GM18505 (cell line): ENCODE results near the gene SIRT7.

Experiments used
- ATAC-seq: cut with Tn5 transposase; IDR thresholded peaks from one replicate; pipeline ENCODE4 v1.9.1; 2021; ENCODE audit not compliant: unreplicated experiment
- POLR2A ChIP-seq: IDR thresholded peaks from 4 replicates; pipeline ENCODE4 v1.6.1; 2011; ENCODE audit warnings: borderline replicate concordance; ENCODE audit not compliant: insufficient read depth, insufficient read length; ENCODE audit errors: extremely low read depth

The SIRT7 gene, protein sequence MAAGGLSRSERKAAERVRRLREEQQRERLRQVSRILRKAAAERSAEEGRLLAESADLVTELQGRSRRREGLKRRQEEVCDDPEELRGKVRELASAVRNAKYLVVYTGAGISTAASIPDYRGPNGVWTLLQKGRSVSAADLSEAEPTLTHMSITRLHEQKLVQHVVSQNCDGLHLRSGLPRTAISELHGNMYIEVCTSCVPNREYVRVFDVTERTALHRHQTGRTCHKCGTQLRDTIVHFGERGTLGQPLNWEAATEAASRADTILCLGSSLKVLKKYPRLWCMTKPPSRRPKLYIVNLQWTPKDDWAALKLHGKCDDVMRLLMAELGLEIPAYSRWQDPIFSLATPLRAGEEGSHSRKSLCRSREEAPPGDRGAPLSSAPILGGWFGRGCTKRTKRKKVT

GRCh38 chr17:81917565-81918332, at the start of gene SIRT7:
Gene SIRT7, minus strand, starts transcription at chr17:81918176. Its CDS starts 45 bp downstream, at chr17:81918131.
- TF ChIP-seq POLR2A = peak; percentile 91
- peak; percentile 68 for ATAC-seq

DNA sequence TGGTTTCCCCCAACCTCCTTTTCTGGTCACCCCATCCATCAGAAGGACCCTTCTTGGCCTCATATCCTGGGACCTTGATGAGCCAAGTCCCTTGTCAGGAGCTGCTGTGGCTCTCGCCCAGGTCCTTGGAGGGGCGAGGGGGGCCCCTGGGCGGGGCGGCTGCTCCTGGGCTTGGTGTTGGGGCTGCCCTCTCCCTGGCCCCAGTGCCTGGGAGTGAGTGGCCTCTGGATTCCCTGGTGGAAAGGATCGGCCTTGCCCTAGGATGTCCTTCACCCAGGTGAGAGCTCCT, 49.2 kb upstream of the SIRT7 start:
- no peak for TF ChIP-seq POLR2A
- no peak for ATAC-seq

DNA sequence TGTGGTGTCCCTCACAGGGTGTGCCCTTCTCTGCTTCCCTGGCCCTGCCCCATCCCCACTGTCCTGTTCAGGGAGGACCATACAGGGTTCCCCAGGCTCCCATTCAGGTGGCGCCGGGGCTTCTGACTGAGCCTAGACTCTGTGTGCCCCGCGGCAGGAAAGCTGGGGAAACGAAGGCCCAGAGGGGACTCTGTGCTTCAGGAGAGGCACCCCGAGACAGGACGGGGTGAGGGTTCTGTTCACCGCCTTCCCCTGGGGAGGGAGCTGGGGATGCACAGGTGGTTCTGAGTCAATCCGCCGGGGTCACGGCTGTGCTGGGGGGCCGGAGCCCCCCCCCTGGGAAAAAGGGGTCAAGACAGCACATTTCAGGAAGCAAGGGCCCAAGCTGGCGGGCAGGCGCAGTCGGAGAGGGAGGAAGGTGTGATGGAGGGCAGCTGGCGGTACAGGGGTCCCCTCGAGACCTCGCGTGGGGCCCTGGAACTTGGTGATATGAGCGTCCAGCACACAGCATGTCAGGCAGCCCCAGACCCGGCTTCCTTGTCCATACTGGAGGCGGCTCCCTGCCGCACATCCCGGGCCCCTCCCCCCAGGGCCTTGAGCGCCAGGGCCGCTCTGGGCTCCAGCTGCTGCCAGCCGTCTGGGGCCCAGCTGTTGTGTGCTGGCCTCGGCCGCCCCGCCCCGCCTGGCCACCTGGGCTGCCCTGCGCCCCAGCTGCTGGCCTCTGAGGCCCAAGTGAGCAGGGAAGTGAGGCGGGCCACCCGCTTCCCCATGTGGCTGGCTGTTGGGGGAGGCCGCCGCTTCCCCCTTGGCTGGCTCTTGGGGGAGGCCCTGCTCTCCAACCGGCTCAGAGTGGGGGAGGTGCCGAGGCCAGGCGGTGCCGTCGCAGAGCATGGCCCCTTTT, 48.6 kb upstream of the SIRT7 start:
- TF ChIP-seq POLR2A = no peak
- no peak for ATAC-seq

- no peak for TF ChIP-seq POLR2A
- ATAC-seq = no peak
These were observed 46.3 kb upstream of the SIRT7 start for GRCh38 chr17:81964081-81964849.

- TF ChIP-seq POLR2A = no peak
- ATAC-seq = no peak
These were observed 44.8 kb upstream of the SIRT7 start for GRCh38 chr17:81962499-81963441.

DNA sequence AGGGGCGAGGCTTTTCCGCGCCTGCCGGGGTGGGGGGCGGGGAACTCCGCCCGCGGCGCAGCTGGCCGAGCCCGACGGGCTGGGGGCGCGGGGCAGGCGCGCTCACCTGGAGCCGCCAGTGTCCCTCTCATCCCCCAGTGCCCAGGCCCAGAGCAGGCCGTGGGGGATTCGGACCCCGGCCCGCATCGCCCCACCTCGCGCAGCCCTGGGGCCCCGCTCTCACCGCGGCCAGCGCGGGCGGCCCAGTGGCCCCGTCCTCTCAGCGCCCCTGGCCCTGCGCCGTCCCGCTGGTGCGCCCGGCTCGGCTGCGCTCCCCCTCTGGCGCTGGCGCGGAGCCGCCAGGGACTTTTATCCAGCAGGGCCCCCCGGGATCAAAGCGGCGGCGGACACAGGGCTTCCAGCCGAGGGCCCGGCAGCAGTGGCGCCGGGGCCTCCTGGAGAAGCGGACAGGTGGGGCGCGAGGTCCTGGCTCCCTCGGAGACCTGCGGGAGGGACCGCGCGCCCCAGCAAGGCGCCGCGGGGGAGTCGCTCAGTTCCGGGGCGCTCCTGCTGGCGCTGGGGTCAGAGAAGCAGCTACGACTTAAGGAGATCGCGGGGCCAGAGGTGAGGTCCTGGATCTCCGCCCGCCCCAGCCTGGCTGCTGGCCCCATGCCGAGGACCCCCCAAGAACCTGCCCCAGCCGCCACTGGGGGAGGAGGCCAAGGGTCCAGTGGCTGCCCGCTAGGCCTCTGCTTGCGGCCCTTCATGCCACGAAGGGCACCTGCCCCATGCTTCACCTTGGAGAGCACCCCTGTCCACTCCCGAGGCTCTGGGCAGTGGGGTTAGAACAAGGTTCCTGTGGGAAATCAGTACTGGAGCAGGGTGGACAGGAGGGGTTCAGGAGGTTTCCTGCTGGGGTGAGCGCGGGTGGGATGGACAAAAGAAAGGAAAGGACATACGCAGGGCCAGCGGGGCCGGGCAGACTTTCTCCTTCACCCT, 43.8 kb upstream of the SIRT7 start:
- ATAC-seq = no peak
- TF ChIP-seq POLR2A = no peak

GRCh38 chr17:81961087-81961511, 43.1 kb upstream of the SIRT7 start, which contains the start of gene NOTUM:
Gene NOTUM, minus strand, starts transcription at chr17:81961187. Its CDS starts 278 bp downstream, at chr17:81960909.
- TF ChIP-seq POLR2A = no peak
- no peak for ATAC-seq

DNA sequence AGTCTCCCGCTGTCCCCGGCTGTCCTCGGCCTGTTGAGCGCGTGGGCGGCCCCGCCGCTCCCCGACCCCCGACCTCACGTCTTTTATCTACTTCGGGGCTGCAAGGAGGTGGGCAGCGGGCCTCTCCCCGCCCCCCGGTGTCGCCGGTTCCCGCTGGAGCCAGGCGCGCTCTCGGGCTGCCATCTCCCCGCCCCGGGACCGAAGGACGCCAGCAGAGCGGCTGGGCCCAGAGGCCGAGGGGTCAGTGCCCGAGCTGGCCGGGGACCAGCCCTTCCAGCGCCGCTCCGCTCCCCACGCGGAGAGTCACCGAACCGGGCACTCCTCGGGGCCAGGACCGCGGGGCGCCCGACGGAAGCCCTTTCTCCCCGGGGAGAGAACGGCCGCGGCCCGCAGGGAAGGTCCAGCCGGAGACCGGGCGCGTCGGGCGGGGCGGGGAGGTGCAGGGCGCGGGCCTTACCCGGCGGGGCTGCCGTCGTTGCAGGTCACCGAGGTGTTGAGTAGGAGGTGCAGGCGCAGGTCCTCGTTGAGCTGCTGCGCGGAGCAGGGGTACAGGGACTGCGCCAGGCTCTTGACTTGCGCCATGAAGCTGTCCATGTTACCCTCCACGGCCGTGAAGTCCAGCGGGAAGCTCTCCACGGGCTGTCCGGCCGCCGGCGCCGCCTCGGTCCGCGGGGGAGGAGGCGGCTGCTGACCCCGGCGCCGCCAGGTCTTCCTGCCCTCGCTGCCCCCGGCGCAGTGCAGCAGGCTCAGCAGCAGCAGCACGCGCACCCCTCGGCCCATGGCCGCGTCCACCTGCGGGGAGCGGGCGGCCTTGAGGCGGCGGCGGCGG, 42.4 kb upstream of the SIRT7 start:
- no peak for TF ChIP-seq POLR2A
- ATAC-seq = no peak

DNA sequence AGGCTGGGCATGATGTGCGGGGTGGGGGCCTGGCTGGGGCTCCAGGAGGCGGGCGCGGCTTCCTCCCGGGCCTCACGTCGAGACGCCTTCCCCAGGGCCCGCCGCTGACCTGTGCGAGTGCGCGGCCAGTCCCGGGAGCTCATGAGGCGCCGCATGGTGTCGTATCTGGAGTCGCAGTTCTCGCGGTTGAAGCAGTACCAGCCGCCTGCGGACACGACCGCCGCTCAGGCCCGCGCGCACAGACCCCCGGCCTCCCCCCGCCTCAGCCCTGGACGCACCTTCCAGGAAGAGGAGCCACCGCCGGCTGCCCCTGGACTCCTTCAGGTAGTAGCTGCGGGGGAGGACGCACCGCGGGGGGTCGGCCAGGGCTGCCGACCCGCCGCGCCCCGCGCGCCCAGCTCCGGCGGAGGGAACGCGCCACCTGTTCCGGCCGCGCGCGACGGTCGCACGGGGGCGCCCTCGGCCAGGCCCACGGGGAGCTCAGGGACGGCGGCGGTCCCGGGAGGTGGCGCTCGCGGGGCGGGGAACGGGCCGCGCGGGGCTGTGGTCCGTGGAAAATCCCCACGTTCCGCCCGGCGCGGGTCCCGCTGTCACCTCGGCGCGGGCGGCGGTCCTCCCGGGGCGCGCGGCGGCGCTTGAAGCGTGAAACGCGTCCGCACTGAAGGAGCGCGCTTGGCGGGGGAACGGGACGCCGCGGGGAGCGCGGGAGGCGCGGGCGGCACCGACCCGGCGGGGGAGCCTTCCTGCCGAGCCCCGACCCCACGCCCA, 41.6 kb upstream of the SIRT7 start:
- ATAC-seq = peak; percentile 53
- TF ChIP-seq POLR2A = no peak
